ENCODE results near the gene RUSC1.
"Not testable (repeated sequence)": the region's sequence is repeated elsewhere in the genome, so short reads cannot be mapped to it uniquely, and the experiment has no call there.

RUSC1 gene

GRCh38 chr1:155286544-155286943, 34.1 kb upstream of the RUSC1 start:
- TF ChIP-seq, protein P1, sequence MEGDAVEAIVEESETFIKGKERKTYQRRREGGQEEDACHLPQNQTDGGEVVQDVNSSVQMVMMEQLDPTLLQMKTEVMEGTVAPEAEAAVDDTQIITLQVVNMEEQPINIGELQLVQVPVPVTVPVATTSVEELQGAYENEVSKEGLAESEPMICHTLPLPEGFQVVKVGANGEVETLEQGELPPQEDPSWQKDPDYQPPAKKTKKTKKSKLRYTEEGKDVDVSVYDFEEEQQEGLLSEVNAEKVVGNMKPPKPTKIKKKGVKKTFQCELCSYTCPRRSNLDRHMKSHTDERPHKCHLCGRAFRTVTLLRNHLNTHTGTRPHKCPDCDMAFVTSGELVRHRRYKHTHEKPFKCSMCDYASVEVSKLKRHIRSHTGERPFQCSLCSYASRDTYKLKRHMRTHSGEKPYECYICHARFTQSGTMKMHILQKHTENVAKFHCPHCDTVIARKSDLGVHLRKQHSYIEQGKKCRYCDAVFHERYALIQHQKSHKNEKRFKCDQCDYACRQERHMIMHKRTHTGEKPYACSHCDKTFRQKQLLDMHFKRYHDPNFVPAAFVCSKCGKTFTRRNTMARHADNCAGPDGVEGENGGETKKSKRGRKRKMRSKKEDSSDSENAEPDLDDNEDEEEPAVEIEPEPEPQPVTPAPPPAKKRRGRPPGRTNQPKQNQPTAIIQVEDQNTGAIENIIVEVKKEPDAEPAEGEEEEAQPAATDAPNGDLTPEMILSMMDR (IDR thresholded peaks at IDR 0.05), result no peak
- H3K79me2 ChIP-seq, result no peaks in the 10 kb centered on the region
- no peak overlapping the region for H2AFZ ChIP-seq
- no peaks in the 10 kb centered on the region for H3K27me3 ChIP-seq (ENCODE audit: control insufficient read depth, insufficient read depth, low read length)
- no peak overlapping the region for H3K9ac ChIP-seq
- H3K4me3 ChIP-seq (ENCODE audit: low read depth, low read length), result no peak overlapping the region
- H3K4me1 ChIP-seq, result no peaks in the 10 kb centered on the region
- H3K4me2 ChIP-seq (ENCODE audit: low read length), result no peak overlapping the region
- no peak overlapping the region for H3K27ac ChIP-seq
- no peaks in the 10 kb centered on the region for H3K36me3 ChIP-seq (ENCODE audit: control insufficient read depth, insufficient read depth, low read length)
- H3K9me3 ChIP-seq (ENCODE audit: control insufficient read depth, low read length), result no peaks in the 10 kb centered on the region

DNA sequence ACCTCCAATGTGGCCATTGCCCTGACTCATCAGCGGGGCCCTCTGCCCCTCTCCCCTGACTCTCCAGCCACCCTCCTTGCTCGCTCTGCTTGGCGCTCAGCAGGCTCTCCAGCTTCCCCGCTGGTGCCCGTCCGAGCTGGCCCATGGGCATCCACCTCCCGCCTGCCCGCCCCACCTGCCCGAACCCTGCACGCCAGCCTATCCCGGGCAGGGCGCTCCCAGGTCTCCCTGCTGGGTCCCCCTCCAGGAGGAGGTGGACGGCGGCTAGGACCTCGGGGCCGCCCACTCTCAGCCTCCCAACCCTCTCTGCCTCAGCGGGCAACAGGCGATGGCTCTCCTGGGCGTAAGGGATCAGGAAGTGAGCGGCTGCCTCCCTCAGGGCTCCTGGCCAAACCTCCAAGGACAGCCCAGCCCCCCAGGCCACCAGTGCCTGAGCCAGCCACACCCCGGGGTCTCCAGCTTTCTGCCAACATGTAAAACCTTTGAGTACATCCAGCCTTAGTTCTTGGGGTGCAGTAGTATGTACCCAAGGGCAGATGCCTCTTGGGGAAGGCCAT, 32.6 kb upstream of the RUSC1 start:
- TF ChIP-seq, protein P1 (IDR thresholded peaks at IDR 0.05), result no peak
- no peak overlapping the region for H3K4me3 ChIP-seq (ENCODE audit: low read depth, low read length)
- H2AFZ ChIP-seq, result no peak overlapping the region
- H3K4me1 ChIP-seq, result no peaks in the 10 kb centered on the region
- no peak overlapping the region for H3K27ac ChIP-seq
- no peaks in the 10 kb centered on the region for H3K27me3 ChIP-seq (ENCODE audit: control insufficient read depth, insufficient read depth, low read length)
- no peaks in the 10 kb centered on the region for H3K79me2 ChIP-seq
- no peak overlapping the region for H3K9ac ChIP-seq
- H3K36me3 ChIP-seq (ENCODE audit: control insufficient read depth, insufficient read depth, low read length), result no peaks in the 10 kb centered on the region
- no peak overlapping the region for H3K4me2 ChIP-seq (ENCODE audit: low read length)
- no peaks in the 10 kb centered on the region for H3K9me3 ChIP-seq (ENCODE audit: control insufficient read depth, low read length)

GRCh38 chr1:155291006-155291405, 29.7 kb upstream of the RUSC1 start:
- H3K9ac ChIP-seq; H3K4me1 ChIP-seq; H3K9me3 ChIP-seq (ENCODE audit: control insufficient read depth, low read length); H3K36me3 ChIP-seq (ENCODE audit: control insufficient read depth, insufficient read depth, low read length); H2AFZ ChIP-seq; H3K27ac ChIP-seq; H3K4me3 ChIP-seq (ENCODE audit: low read depth, low read length); H3K79me2 ChIP-seq; H3K27me3 ChIP-seq (ENCODE audit: control insufficient read depth, insufficient read depth, low read length); H3K4me2 ChIP-seq (ENCODE audit: low read length): not testable (repeated sequence)

- TF ChIP-seq, protein P1 (IDR thresholded peaks at IDR 0.05), result no peak
- Histone ChIP-seq H2AFZ (no peak overlapping the region), H3K4me1 (no peaks in the 10 kb centered on the region), H3K36me3 (ENCODE audit: control insufficient read depth, insufficient read depth, low read length) (no peaks in the 10 kb centered on the region), H3K79me2 (no peaks in the 10 kb centered on the region), H3K9me3 (ENCODE audit: control insufficient read depth, low read length) (no peaks in the 10 kb centered on the region), H3K27ac (no peak overlapping the region), H3K4me2 (ENCODE audit: low read length) (no peak overlapping the region), H3K27me3 (ENCODE audit: control insufficient read depth, insufficient read depth, low read length) (no peaks in the 10 kb centered on the region), H3K4me3 (ENCODE audit: low read depth, low read length) (no peak overlapping the region), H3K9ac (no peak overlapping the region)
These were observed 27.5 kb upstream of the RUSC1 start for GRCh38 chr1:155293086-155293749.

DNA sequence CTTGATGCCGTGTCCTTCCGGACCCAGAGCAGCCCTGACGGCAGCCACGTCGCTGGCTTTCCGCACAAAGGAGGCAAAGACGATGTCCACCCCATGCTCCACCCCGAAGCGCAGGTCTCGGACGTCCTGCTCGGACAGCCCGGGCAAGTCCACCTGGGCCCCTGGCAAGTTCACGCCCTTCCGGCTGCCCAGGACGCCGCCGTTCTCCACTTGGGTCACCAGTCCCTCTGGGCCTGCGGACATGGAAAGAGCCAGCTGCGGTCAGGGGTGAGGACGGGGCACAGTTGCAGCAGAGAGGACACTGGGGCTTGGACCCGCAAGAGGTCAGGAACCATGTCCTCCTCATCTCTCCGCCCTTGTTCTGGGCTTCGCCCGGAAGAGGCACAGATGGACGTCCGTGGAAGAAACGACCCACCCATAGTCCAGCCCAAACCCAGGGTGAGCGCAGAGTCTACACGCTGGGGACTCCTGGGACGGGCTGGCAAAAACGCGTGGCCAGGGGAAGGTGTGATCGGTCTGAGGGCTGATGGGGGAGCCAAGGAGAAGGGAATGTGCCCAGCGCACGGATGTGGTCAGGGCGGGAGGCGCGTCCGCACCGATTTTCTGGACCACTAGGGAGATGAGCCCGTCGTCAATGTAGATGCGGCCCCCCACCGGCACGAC, 26.0 kb upstream of the RUSC1 start:
- TF ChIP-seq, protein P1 (IDR thresholded peaks at IDR 0.05), result no peak
- H3K36me3 ChIP-seq (ENCODE audit: control insufficient read depth, insufficient read depth, low read length), result no peaks in the 10 kb centered on the region

More for the DNA sequence above, 26.0 kb upstream of the RUSC1 start:
- H3K9me3 ChIP-seq (ENCODE audit: control insufficient read depth, low read length), result no peaks in the 10 kb centered on the region
- H3K4me2 ChIP-seq (ENCODE audit: low read length), result no peak overlapping the region
- H3K9ac ChIP-seq, result no peak overlapping the region
- no peaks in the 10 kb centered on the region for H3K27me3 ChIP-seq (ENCODE audit: control insufficient read depth, insufficient read depth, low read length)
- H3K4me3 ChIP-seq (ENCODE audit: low read depth, low read length), result no peak overlapping the region
- no peaks in the 10 kb centered on the region for H3K79me2 ChIP-seq
- H3K27ac ChIP-seq, result no peak overlapping the region
- H2AFZ ChIP-seq, result peak overlapping the region; percentile 58
- no peaks in the 10 kb centered on the region for H3K4me1 ChIP-seq
